Measurements from ENCODE around the gene COX18.

COX18 gene

DNA sequence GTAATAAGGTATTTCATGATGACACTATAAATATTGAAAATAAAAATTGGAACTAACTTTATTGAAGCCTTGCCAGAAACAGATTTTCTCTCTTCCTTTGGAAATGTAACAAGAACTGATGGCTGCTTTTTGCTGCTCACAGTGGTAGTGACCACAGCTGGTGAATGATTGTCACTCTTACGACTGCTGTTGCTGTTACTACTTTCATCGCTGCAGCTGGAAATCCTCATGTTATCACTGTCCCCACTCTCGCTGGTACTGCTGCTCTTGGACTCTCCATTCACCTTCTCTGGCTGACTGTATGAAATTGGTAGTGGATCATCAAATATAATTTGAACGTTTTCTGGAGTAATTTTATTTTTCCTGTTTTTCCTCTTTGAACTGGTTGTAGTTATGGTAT lies 28.5 kb upstream of the COX18 start:
- in situ Hi-C loops (cut with MboI; ENCODE audit: low pct_unique_long_range_greater_than_20kb, low sequenced_read_pairs, unreplicated experiment) = no loop called here
- no peak for DNase-seq (ENCODE audit: low spot score)
- TF ChIP-seq CTCF (IDR thresholded peaks at IDR 0.05; ENCODE audit: extremely low read depth, insufficient read depth, missing control alignments) = no peak

- in situ Hi-C loops (cut with MboI; ENCODE audit: low pct_unique_long_range_greater_than_20kb, low sequenced_read_pairs, unreplicated experiment) = no loop called here
- DNase-seq (ENCODE audit: low spot score) = no peak
- no peak for TF ChIP-seq CTCF (IDR thresholded peaks at IDR 0.05; ENCODE audit: extremely low read depth, insufficient read depth, missing control alignments)
These were observed 23.4 kb upstream of the COX18 start for GRCh38 chr4:73092868-73093267.

DNA sequence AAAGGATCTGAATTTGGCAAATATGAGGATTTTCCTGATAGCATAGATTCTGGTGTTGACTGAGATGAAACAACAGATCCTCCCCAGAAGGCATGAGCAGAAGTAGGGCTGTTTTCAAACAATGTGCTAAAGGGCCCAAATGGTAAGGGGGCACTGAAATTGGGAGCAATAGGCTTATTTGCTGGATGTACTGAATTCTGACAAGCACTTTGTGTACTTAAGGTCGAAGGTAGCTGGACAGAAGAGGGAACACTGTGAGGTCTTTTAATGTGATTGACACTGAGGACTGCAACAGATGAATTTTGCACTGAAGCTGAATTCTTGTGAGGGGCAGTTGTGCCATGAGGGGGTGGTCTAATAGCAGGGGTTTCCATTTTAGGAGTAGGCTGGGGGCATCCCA lies 21.2 kb upstream of the COX18 start:
- no peak for DNase-seq (ENCODE audit: low spot score)
- no peak for TF ChIP-seq CTCF (IDR thresholded peaks at IDR 0.05; ENCODE audit: extremely low read depth, insufficient read depth, missing control alignments)
- in situ Hi-C loops (cut with MboI; ENCODE audit: low pct_unique_long_range_greater_than_20kb, low sequenced_read_pairs, unreplicated experiment) = no loop called here

DNA sequence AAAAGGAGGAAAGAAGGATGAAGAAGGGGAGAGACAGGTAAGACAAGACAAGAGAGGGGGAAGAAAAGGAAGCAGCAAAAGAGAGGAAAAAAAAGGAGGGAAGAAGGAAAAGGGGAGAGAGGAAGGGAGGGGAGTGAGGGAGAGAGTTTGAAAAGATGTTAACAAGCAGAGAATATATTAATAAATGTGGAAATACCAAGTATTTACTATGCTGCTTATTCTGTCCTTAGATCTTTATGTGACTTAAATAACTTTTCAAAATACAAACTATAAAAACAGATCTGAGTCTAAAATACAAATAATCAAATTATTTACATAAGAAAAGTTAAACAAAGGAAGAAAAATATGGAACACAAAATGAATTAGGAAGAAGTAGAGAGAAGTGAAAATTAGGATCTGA lies 18.4 kb upstream of the COX18 start:
- TF ChIP-seq CTCF (IDR thresholded peaks at IDR 0.05; ENCODE audit: extremely low read depth, insufficient read depth, missing control alignments) = no peak
- DNase-seq (ENCODE audit: low spot score) = no peak
- in situ Hi-C loops (cut with MboI; ENCODE audit: low pct_unique_long_range_greater_than_20kb, low sequenced_read_pairs, unreplicated experiment) = no loop called here

- in situ Hi-C loops (cut with MboI; ENCODE audit: low pct_unique_long_range_greater_than_20kb, low sequenced_read_pairs, unreplicated experiment) = no loop called here
- TF ChIP-seq CTCF (IDR thresholded peaks at IDR 0.05; ENCODE audit: extremely low read depth, insufficient read depth, missing control alignments) = no peak
- DNase-seq (ENCODE audit: low spot score) = no peak
These were observed 16.8 kb upstream of the COX18 start for GRCh38 chr4:73086095-73086868.

DNA sequence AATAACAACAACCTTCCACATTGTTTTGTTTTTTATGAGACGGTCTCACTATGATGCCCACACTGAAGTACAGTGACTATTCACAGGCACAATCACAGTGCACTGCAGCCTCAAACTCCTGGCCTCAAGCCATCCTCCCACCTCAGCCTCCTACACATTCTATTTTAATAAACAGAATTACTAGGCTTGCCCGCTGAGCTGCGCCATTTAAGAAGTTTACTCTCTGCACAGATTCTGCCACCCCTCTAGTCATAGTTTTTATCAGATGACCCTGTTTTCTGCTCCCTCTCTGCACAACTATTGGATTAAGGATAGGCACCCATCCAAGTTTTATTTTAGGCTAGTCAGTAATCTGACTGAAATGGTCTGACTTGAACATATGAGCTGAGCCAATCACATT lies 11.3 kb upstream of the COX18 start:
- in situ Hi-C loops (cut with MboI; ENCODE audit: low pct_unique_long_range_greater_than_20kb, low sequenced_read_pairs, unreplicated experiment) = no loop called here
- no peak for DNase-seq (ENCODE audit: low spot score)
- no peak for TF ChIP-seq CTCF (IDR thresholded peaks at IDR 0.05; ENCODE audit: extremely low read depth, insufficient read depth, missing control alignments)

Data from GM13977 (cell line).